GM12891 (cell line): ENCODE data around the gene ZBTB12.

ENCODE experiments used
- PAX5 ChIP-seq: IDR thresholded peaks from 2 replicates; pipeline ENCODE4 v1.6.1; 2011; ENCODE audit warnings: low read length, moderate library complexity, mild to moderate bottlenecking; ENCODE audit not compliant: insufficient read depth, severe bottlenecking
- POLR2A ChIP-seq: IDR thresholded peaks from 2 replicates; pipeline ENCODE4 v1.6.1; 2011; ENCODE audit warnings: low read depth, low read length, control low read depth
- POLR2AphosphoS5 ChIP-seq: IDR thresholded peaks from 2 replicates; pipeline ENCODE4 v1.6.1; 2011; ENCODE audit warnings: low read depth, low read length, control low read depth
- POU2F2 ChIP-seq: IDR thresholded peaks from 2 replicates; pipeline ENCODE4 v1.6.1; 2011; ENCODE audit warnings: low read depth, mild to moderate bottlenecking, control low read depth, low read length, moderate library complexity
- SPI1 ChIP-seq: IDR thresholded peaks from 2 replicates; pipeline ENCODE4 v1.6.1; 2011; ENCODE audit warnings: low read depth, low read length, control low read depth
- TAF1 ChIP-seq: IDR thresholded peaks from 2 replicates; pipeline ENCODE4 v1.6.1; 2011; ENCODE audit warnings: low read depth, low read length, control low read depth

GRCh38 chr6:31915351-31915750 lies 13.5 kb upstream of the ZBTB12 start:
- no peak for TF ChIP-seq POLR2A
- no peak for TF ChIP-seq POLR2AphosphoS5
- no peak for TF ChIP-seq TAF1
- no peak for TF ChIP-seq SPI1
- TF ChIP-seq PAX5 = no peak
- no peak for TF ChIP-seq POU2F2
